ENCODE results near the gene SULT4A1.

The SULT4A1 gene

DNA sequence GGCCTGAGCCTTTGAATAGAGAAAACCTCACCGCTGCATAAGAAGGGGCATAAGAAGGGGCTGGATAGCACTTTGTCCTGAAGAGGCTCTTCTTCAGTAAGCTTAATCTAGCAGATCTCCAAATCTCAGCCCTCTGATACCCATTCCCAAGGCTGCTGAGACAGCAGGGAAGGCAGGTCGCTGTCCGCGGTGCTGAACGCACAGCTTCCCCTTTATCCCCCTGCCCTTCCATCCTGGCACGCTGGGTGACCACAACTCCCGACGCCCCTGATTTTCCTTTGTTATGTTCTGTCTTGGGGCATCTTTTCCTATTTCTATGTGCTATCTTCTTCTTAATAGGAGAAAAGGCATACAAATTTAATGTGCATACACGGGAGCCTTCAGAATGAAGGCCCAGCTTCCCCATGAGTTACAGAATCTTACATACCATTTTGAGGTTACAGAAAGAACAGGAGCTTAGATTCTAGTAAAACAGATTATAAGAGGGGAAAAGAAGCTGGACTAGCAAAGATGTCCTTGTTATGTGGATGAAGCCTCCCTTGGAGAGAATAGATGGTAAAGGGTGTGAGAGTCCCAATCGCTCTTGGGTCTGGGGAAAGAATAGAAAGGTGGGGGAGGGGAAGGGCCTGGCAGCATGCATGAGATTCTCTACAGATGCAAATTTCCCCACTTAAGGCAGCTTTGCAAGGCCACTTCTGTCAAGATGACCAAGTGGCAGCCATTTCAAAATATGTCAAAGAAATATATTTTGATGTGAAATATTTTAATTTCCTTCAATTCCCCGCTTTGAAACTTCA is 5.7 kb upstream of the SULT4A1 start:
- DNase-seq = peak in 6 of 10 donors; percentile 8 to 75 (median 49)
- intact Hi-C loops (cut with DNase I) = no loop called here

DNA sequence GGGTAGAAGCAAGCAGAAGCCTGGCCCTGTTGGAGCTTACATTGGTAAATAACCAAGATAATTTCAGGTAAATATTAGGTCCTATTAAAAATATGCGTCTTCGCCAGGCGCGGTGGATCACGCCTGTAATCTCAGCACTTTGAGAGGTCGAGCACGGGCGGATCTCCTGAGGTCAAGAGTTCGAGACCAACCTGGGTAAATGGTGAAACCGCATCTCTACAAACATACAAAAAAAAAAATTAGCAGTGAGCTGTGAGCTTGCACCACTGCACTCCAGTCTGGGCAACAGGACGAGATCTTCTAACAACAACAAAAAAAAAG is 529 bp upstream of the SULT4A1 start:
- intact Hi-C loops (cut with DNase I) = no loop called here
- DNase-seq = no peak

DNA sequence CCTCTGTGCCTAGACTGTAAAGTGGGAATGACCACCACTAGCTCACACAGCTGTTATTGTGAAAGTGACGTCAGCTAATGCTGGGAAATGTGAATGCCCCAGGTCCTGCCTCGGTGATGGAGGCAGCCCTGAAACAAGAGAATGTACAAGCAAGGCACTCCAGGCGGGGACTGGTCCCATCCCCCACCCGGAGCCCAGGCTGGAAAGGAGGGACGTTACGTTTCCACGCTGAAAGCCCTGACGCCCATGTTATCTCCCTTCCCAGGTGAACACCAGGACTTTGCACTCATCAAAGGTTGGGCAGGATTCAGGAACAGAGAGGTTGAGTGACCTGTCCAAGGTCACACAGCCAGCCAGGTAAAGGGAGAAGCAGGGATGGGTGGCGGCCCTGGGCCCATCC is 784 bp downstream of the SULT4A1 start:
- DNase-seq = peak in 7 of 10 donors; percentile 32 to 93 (median 55)
- intact Hi-C loops (cut with DNase I) = no loop called here

DNA sequence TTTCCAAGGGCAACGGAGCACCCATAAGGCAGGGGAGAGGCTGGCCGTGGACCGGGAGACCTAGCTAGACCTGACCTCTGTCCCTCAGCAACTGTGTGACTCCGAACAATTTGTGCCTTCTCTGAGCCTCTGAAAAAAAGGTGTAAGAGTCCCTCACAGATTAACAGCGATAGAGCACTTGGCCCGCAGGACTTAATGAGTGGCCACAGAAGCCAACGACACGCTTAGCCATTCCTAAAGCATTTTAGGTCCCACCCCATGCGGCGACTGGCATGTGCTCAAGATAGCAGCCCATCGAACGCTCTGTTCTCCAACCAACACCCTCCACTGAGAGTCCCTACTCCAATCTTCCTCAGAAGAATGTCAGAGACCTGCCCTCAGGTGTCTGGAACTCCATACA is 1.5 kb downstream of the SULT4A1 start:
- peak in 1 of 10 donors; percentile 48 for DNase-seq
- intact Hi-C loops (cut with DNase I) = no loop called here

DNA sequence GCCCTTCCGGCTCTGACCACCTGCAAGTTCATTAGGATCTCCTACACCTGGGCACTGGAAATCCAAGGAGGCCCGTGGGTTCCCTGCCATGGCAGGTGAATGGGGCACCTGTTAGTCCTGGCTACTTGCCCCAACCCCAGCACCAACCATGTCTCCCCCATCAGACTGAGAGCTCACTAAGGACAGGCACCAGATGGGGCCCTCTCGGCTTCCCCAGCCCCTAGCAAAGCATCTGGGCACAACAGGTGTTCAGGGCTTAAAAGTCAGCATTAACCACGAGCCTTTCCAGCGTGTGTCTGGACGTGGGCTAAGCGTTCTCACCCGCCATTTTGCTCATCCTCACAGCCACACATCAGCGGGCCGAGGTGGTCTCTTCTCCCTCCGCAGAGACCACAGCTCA is 2.2 kb downstream of the SULT4A1 start:
- intact Hi-C loops (cut with DNase I) = no loop called here
- peak in 2 of 10 donors; percentile 57 to 67 for DNase-seq

DNA sequence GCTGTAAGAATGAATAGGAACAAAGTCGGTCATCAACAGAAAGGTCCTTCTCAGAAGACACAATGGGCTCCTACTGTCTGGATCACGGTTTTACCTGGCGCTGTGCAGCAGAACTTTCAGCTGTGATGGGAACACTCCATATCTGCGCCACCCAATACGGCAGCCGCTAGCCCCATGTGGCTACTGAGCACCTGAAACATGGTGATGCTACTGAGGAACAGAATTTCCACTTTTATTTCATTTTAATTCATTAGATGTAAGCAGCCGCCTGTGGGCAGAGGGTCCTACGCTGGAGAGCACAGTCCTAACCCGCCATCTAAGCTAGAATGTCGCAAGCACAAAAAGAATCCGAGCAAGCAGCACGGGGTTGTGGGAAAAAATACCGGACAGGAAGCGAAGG is 2.7 kb downstream of the SULT4A1 start:
- intact Hi-C loops (cut with DNase I) = no loop called here
- DNase-seq = peak in 2 of 10 donors; percentile 0 to 64

DNA sequence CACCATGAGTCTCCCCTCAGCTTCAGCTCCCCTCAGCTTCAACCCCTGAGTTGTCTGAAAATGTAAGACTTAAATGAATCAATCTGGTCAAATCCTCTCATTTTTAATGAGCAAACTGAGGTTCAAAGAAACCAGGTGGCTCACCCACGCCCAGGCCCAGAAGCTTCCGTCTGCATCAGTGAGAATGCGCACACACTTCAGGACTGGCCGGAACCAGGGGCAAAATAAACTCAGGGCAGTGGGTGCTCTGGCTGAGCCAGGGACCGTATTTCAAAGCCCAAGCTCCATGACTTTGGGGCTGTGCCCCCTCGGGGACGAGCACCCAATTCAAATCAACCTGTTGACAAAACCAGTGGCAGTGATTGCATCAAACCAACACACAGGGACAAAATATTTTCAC is 3.1 kb downstream of the SULT4A1 start:
- intact Hi-C loops (cut with DNase I) = no loop called here
- DNase-seq = peak in 2 of 10 donors; percentile 6 to 55

DNA sequence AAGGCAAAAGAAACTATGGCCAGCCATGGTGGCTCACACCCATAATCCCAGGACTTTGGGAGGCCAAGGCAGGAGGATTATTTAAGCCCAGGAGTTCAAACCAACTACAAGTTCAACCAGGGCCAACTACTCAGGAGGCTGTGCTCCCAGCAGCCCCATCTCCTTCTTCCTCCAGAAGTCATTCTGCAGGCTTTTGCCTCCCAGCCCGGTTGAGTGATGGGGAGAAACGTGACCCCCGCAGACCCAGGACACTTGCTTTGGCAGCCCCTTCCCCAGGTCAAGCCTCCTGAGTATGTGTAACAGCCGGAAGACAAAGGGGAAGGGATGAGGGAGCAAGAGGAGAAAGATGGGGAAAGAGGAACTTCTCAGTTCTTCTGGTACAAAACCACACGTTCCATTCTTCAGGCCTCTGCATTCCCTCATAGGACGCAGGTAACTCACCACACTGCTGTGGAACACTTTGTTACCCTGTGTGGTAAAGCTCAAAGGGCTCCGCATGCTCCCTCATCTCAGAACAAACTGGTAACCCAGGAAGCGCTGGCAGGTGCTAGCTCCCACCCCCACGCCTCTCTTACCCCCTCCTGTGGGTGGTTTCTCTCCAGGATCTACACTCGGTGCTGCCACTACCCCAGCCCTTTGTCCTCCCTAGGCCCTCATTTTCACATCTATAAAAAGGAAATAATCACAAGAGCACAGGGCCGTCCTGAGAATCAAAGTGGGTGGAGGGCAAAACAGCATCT is 4.0 kb downstream of the SULT4A1 start:
- DNase-seq = peak in 2 of 10 donors; percentile 57 to 61
- intact Hi-C loops (cut with DNase I) = no loop called here

DNA sequence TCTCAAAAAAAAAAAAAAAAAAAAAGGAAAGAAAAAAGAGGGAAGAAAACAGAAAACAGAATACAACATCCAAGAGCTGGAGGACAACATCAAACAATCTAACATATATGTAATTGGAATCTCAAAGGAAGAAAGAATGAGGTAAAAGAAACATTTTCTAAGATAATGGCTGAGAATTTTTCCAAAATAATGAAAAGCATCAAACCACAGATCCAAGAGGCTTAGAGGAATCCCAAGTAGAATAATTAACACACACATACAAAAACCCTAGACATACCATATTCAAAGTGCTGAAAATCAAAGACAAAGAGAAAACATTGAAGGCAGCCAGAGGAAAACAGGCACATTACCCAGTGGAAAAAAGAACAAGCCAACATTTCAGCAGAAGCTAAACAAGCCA is 4.9 kb downstream of the SULT4A1 start:
- DNase-seq = no peak
- intact Hi-C loops (cut with DNase I) = no loop called here

DNA sequence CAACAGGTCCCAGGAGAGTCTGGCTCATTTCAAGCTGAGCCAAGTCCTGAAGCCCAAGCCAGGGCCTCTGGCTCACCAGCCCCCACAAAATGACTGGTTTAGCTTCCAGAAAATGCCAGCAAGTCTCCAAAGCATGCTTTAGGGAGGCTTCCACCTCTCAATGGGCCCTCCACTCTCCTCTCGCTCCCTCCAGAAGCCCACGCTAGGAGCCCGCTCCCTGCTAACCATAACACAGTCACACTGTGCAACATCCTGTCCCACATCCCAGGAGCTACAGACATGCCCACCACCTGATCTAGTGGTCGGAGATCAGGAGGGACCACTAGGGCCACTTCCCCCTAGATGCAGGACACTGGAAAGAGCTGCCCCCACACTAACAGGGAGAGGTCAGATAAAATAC is 6.9 kb downstream of the SULT4A1 start:
- DNase-seq = peak in 2 of 10 donors; percentile 22 to 30
- intact Hi-C loops (cut with DNase I) = no loop called here

DNA sequence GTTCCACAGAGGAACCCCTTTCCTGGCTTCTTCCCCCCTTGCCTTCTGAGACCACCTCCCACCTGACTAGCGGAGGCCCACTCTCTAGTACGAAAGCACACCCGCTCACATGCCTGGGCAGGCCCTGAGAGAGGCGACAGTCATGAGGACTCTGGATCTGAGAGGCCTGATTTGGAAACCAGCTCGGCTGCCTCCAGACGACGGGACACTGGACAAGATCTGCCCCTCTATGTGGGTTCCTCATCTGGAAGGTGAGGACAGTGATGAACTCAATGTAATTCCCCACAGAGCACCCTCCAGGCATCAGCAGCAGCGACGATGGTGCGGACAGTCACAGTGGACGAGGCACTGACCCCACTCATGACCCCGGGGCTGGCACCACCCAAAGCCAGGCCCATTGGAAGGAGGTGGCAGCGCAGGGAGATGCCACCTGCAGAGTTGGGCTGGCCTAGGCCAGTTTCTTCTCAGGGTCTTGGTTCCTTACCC is 7.5 kb downstream of the SULT4A1 start:
- peak in 4 of 10 donors; percentile 1 to 75 (median 46) for DNase-seq
- intact Hi-C loops (cut with DNase I) = no loop called here

DNA sequence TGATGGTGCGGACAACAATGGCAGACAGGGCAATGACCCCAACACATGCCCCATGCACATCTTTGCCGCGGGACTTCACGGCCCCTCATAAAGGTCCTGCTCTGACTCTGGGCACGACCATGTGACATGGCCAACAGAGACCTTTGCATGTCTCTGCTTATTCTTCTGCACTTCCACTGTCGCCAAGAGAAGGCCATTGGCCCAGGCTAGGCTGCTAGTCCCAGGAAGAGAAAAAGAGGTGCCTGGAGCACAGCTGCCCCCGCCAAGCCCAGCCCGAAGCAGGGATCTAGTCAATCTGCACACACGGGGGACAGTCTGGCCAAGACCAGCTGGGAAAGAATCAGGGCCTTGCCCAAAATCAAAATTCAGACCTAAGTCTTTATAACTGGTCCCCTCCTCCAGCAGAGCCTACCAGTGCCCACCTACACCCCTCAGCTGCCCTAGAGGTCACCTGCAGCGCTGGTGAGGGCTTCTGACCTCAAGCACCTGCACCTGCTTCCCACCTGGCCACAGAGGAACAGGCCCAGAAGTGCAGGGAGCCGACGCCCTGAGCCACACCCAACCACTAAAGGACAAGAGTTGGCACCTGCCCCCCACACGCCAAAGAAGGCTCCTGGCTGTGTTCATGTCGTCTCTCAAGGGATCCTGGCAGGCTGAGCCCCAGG is 8.1 kb downstream of the SULT4A1 start:
- intact Hi-C loops (cut with DNase I) = no loop called here
- DNase-seq = peak in 3 of 10 donors; percentile 1 to 73 (median 61)

DNA sequence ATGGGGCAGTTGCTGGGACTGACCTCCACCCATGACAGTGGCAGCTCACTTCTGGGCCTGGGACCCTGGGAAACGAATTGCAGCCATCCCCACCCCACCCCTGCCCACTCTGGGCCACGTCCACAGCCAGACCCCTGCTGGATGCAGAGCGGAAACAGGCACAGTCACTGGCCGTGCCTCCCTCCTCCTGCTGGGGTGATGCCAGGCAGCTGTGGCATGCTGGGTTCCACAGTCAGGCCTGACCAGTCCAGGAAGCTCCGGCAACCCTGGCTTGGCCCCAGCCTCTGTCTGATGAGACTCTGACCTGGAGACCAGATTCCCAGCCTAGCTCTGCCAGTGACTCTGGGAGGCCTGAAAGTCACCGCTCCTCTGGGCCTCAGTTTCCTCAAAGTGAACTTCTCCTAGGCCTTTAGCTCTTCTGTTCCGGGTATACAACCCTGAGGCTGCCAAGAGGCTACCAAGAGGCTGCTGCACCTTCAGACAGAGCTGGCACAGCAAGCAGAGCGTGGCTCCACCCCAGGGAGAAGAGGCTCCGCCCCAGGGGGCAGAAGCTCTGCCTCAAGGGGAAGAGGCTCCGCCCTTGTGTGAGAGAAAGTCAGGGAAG is 8.9 kb downstream of the SULT4A1 start:
- intact Hi-C loops (cut with DNase I) = no loop called here
- DNase-seq = peak in 4 of 10 donors; percentile 6 to 87 (median 72)

DNA sequence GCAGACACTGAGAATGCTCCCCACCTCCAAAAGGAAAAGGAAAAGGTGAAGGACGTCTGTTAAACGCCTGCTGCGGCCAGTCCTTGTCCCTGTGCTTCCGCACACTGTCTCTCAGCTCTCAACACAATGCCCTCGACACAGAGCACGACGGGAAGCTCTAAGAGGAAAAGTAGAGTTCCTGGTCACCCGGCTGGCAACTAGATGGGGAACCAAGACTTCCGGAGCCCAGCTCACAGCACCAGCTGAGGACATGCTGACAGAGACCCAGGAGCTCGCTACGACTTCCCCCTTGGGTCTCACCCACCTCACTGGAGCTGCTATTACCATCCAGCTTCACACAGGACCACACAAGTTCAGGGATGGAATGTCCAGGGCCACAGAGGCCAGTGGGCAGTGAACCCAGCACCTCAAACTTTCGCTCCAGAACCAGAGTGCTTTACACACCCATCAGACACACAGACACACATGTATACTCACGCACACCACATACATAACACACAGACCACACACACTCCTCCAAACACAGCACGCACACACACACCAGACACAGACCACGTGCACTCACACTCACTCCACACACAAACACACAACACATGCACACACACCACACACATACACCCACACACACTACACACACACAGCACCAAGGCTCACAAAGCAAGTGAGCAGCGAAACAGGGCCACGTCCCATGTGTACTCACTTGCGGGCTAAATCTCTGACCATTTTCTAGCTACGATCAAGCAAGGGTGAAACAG is 9.6 kb downstream of the SULT4A1 start:
- intact Hi-C loops (cut with DNase I) = no loop called here
- peak in 4 of 10 donors; percentile 8 to 69 (median 54) for DNase-seq

DNA sequence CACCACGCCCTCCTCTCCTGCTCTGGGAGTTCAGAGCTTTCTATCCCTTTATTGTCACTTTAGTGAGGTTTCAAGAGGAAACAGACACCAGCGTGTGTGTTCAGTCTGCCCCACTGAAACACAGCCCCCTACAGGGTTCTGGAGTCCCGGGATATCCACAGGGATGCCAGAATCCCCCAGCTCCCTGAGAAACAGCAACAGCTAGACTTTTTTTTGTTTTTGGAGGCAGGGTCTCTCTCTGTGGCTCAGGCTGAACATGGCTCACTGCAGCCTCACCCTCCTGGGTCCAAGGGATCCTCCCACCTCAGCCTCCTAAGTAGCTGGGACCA is 10.4 kb downstream of the SULT4A1 start:
- peak in 1 of 10 donors; percentile 26 for DNase-seq
- intact Hi-C loops (cut with DNase I) = no loop called here

DNA sequence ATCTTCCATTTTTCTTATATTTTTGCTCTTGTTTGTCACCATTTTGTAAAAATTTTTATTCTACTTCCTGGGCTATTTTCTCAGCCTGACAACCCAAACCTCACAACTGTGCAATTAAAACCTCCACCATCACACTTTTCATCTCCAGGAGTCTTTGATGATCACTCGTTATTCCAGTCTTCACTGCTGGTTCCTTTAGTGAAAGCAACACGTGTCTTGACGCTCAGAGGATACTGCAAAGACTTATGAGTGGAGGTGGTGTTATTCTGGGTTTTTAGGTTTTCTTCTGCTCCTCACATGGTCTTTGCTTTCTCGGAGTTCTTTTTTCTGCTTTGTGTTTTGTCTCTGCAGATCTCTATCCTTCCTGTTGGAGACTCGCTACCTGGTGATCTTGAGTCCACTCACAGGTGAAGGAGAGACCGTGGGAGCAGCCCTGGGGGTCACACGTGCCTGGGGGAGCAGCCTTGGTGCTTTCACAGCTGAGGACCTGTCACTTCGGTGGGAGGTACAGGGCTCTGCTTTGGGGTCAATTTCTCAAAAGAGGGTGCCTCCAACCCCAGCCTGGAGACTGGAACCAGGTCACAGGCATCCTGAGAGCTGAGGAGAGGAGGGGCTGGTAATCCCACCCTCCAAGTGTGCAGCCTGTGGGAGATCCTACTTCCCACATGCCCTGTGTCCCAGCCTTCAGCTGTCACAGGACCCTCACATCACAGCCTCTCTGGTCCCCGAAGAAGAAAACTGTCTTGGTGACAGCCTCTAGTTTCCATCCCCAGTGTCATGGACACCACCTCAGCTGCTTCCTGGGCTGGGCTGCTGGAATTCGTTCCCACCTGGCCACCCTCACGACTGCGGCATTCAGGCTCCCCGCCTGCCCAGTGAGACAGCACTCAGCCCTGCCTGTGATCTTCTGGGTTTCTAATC is 11.0 kb downstream of the SULT4A1 start:
- peak in 5 of 10 donors; percentile 6 to 80 (median 66) for DNase-seq
- intact Hi-C loops (cut with DNase I) = no loop called here

DNA sequence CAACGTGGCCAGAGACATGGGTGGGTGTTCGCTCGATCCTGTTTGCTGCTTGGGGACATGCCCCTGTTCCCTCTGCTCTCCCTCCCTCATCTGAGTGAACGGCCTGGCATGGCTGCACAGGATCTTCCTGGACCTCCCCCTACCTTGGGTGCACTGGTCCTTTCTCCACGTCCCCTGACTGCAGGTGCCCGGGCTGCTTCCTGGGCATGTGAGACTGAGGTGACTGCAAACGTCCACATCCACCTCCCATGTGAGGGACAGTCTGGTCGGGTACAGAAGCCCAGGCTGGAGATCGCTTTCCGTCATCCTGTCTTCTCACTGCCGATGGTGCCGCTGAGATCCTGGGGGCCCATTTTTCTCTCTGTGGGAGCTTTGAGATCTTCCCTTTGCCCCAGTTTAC is 11.8 kb downstream of the SULT4A1 start:
- intact Hi-C loops (cut with DNase I) = no loop called here
- peak in 5 of 10 donors; percentile 3 to 69 (median 47) for DNase-seq

DNA sequence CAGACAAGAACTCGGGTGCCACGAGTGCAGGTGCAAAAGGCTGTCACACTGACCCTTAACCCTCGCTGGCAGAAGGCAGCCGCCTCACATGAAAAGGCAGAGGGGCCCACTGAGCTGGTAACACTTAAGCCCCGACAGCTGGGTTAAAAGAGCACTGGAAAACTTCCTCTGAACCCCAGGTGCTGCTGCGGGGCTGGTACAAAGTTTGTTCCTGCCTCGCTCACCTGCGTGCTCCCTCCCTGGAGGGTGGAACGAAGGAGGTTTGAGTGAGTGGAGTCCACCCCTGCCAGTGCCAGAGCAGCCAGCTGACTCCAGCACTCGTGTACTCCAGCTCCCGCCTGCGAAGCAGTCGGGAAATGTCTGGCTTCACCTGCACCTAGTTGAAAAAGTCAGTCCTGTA is 12.6 kb downstream of the SULT4A1 start:
- intact Hi-C loops (cut with DNase I) = no loop called here
- peak in 5 of 10 donors; percentile 8 to 86 (median 72) for DNase-seq

All from posterior cingulate gyrus (tissue), 11 donors.